ENCODE results near the gene LCE1E.

The LCE1E gene

GRCh38 chr1:152777510-152778137 is 8.4 kb upstream of the LCE1E start:
- in situ Hi-C loops (cut with MboI; ENCODE audit: low sequenced_read_pairs), result no loop called here

- in situ Hi-C loops (cut with MboI; ENCODE audit: low sequenced_read_pairs), result no loop called here
These were observed 3.0 kb upstream of the LCE1E start for GRCh38 chr1:152783095-152783494.

GRCh38 chr1:152795686-152796085 is 9.6 kb downstream of the LCE1E start:
- in situ Hi-C loops (cut with MboI; ENCODE audit: low sequenced_read_pairs), result no loop called here

GRCh38 chr1:152796421-152796820 is 10.4 kb downstream of the LCE1E start, which contains the start of gene LCE1D:
Gene LCE1D, plus strand, starts transcription at chr1:152796721. Its CDS starts 1,074 bp downstream, at chr1:152797795.
- in situ Hi-C loops (cut with MboI; ENCODE audit: low sequenced_read_pairs), result no loop called here

- in situ Hi-C loops (cut with MboI; ENCODE audit: low sequenced_read_pairs), result no loop called here
These were observed 15.3 kb downstream of the LCE1E start for GRCh38 chr1:152801333-152801732.

- in situ Hi-C loops (cut with MboI; ENCODE audit: low sequenced_read_pairs), result no loop called here
These were observed 20.5 kb downstream of the LCE1E start, which contains the start of gene LCE1C for GRCh38 chr1:152806576-152806975. Gene LCE1C, minus strand, starts transcription at chr1:152806651. Its CDS starts 1,173 bp downstream, at chr1:152805478.

- in situ Hi-C loops (cut with MboI; ENCODE audit: low sequenced_read_pairs), result no loop called here
These were observed 25.0 kb downstream of the LCE1E start for GRCh38 chr1:152811050-152811449.

- in situ Hi-C loops (cut with MboI; ENCODE audit: low sequenced_read_pairs), result no loop called here
These were observed 25.6 kb downstream of the LCE1E start, which contains the start of gene LCE1B for GRCh38 chr1:152811671-152812070. Gene LCE1B, plus strand, starts transcription at chr1:152811971. Its CDS starts 476 bp downstream, at chr1:152812447.

GRCh38 chr1:152817309-152817708 is 31.3 kb downstream of the LCE1E start:
- in situ Hi-C loops (cut with MboI; ENCODE audit: low sequenced_read_pairs), result no loop called here

- in situ Hi-C loops (cut with MboI; ENCODE audit: low sequenced_read_pairs), result no loop called here
These were observed 37.2 kb downstream of the LCE1E start for GRCh38 chr1:152823294-152823693.

GRCh38 chr1:152824964-152825363 is 38.9 kb downstream of the LCE1E start:
- in situ Hi-C loops (cut with MboI; ENCODE audit: low sequenced_read_pairs), result no loop called here

- in situ Hi-C loops (cut with MboI; ENCODE audit: low sequenced_read_pairs), result no loop called here
These were observed 41.1 kb downstream of the LCE1E start, which contains the start of gene LCE1A for GRCh38 chr1:152827173-152827572. Gene LCE1A, plus strand, starts transcription at chr1:152827473. Its CDS starts 0 bp downstream, at chr1:152827473.

- in situ Hi-C loops (cut with MboI; ENCODE audit: low sequenced_read_pairs), result no loop called here
These were observed 50.8 kb downstream of the LCE1E start for GRCh38 chr1:152836870-152837269.
